H54 (cell line): ENCODE results near the gene FAM241B.
A peak's percentile ranks its signal among the peaks of the same experiment; 100 is the strongest.

Experiments
- DNase-seq: peaks from one replicate; pipeline ENCODE4 v3.0.0; 2011; ENCODE audit warnings: low spot score, mixed read lengths; ENCODE audit not compliant: insufficient read length
- FAIRE-seq: peaks from 3 replicates; lab custom pipeline; 2011; peaks lifted over from hg19 to GRCh38; lab: Jason Lieb, UNC
- POLR2A ChIP-seq: IDR thresholded peaks from 2 replicates; pipeline ENCODE4 v1.6.1; 2011; ENCODE audit warnings: low read depth, mild to moderate bottlenecking, low read length

The FAM241B gene

DNA sequence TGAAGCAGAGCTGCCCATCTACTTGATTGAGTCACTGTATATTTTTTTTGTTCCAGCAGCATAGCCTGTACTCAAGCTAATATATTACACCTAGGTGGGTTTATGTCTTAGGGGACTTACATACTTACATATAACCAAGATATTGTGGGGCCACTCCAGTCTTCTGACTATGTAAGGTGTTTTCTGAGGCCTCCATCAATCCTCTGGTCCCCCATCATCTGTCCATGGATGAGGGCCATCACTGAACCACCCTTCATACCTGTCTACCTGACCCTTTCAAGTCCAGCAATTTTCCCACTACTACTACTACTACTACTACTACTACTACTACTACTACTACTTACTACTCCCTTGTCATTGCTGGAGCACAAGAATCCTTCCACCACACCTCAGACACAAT lies 3.2 kb upstream of the FAM241B start:
- TF ChIP-seq POLR2A = no peak
- no peak for FAIRE-seq
- DNase-seq = no peak

DNA sequence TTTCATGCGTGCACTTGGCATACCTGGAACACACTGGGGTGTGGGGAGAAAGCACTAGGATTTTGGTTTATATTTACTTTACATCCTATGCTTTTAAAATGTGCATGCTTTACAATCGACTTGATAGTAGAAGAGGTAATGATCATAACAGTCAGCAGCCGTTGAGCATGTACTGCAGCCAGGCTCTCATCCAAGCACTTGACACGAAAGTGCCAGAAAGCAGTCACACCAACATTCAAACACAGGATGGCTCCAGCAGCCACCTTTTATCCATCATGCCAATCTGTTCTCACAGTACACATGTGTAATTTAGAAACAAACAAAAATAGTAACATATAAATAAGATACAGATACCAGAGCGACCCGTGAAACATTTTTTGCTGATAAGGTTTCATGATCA lies 1.2 kb upstream of the FAM241B start:
- no peak for FAIRE-seq
- DNase-seq = no peak

DNA sequence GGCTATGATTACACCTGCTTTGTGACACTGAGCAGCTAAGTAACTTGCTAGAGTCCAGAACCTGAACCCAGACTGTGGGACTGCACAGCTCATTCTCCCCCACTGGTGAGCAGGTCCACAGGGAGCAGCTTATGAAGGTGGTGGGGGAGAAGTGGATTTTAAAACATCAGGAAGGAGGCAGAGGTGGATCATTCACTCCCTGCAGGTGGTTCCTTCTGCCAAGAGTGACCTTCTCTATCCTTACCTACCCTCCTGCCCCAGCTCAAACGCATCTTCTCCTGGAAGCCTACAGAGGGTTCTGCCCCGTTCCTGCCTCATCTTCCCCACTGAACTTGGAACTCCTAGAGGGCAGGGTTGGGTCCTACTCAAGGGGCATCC lies 539 bp upstream of the FAM241B start:
- FAIRE-seq (no peak), DNase-seq (no peak)
- no peak for TF ChIP-seq POLR2A

More for the DNA sequence above, 1.2 kb upstream of the FAM241B start:
- TF ChIP-seq POLR2A = no peak

DNA sequence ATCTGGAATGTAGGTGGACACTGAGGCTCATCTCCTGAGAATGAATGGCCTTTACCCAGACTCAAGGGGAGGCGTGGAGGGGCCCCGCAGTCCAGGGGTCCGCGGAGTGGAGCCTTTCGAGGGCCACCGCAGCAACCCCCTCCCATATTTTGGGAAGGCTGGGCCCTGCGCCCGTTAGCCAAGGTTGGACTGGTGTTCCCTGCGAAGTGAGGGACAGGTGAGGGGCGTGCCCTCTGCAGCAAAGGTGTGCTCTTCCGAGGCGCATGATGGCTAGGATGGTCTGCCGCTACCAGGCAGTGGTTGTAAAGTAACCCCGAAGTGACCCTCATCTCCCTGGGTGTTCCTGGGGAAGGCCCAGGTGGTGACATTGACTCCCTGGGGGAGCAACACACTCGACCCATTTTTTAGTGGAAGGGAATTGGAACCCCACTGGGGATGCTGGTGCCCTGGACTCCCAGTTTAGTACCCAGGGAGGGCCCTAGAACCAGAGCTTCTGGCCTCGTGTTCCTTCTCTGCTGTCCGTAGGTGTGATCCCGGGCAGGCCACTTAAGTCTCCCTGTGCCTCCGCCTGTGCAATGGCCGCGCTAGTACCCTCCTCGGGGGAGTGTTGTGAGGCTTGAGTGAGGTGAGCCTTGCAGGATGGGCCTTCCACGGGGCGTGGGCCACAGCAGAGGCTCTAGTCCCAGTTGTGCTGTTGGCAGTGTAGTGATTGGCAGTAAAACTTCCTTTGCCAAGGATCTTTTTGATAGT lies 779 bp downstream of the FAM241B start:
- FAIRE-seq = no peak
- no peak for DNase-seq
- TF ChIP-seq POLR2A = no peak

DNA sequence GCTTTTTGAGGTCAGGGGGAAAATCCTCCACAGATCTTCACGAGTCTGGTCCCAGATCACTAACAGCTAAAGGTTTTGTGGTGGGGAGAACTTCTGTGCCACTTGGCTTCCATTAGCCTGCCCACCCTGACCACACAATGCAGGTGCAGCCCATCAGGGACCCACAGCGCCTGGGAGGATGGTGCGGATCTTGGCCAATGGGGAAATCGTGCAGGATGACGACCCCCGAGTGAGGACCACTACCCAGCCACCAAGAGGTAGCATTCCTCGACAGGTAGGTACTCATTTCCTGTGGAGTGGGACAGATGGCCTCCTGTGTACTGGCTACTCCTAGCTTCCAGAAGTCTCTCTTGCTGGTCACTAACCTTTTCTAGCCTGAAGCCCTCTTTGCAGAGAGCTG lies 1.5 kb downstream of the FAM241B start:
- TF ChIP-seq POLR2A = no peak
- FAIRE-seq (no peak), DNase-seq (no peak)

DNA sequence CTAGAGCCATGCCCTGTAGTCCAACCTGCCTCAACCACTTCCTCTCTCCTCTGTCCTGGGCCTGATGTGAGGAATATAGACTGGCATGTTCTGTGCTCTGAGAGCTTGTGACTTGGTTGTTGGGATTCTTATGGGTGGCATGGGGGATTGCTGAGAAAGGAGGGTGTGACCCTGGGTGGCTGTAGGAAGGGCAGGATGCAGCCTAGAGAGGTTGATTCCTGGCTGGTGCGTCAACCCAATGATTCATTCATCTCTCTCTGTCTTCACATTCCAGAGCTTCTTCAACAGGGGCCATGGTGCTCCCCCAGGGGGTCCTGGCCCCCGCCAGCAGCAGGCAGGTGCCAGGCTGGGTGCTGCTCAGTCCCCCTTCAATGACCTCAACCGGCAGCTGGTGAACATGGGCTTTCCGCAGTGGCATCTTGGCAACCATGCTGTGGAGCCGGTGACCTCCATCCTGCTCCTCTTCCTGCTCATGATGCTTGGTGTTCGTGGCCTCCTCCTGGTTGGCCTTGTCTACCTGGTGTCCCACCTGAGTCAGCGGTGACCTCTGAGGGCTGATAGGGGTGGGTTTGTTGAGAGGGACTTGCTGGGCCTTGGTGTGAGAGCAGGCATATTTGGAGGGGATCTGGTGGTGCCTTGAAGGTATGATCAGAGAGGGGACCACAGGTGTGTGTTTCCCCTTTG lies 2.6 kb downstream of the FAM241B start:
- TF ChIP-seq POLR2A = no peak
- DNase-seq (no peak), FAIRE-seq (no peak)

DNA sequence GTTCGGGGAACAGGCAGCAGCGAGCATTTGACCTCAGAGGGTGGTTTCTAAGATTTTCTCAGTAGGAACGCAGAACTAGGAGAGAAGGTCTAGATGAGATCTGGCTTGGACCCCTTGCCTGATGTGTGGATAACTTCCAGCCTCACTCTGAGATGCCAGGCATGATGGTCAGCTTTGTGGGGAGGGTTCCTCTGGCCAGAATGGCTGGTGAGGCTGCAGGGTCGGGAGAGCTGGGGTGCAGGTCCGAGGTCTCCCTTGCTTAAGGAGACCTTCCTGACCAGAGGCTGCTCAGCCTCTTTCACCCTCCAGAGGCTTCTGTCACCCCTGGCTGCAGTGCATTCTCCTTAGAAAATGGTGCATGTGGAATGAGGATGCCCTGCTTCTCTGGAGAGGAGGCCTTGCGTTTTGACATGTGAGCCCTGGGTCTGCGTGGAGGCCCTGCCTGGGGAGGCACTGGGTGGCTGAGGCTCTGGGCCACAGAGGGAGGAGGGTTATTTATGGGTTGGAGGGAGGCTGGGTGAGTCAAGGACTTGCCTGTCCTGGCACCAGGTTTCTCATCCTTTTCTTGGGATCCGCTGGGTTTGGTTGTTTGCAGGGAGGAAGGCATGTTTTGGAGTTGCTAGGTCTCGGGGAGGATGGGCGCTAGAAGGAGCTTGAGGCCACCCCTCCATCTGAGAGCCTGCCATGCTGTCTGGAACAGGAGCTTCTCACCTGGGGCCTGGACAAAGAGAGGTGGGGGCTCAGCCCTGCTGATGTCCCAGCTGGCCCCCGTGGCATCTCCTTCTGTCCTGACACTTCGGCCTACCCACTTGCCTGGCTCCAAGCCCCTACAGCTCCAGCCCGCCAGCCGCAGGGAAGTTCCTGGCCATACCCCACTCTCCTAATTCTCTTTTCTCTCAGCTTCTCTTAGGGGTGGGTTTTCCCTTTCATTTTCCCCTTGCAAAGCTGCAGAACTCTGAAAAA lies 3.9 kb downstream of the FAM241B start:
- FAIRE-seq = no peak
- no peak for DNase-seq
- no peak for TF ChIP-seq POLR2A

DNA sequence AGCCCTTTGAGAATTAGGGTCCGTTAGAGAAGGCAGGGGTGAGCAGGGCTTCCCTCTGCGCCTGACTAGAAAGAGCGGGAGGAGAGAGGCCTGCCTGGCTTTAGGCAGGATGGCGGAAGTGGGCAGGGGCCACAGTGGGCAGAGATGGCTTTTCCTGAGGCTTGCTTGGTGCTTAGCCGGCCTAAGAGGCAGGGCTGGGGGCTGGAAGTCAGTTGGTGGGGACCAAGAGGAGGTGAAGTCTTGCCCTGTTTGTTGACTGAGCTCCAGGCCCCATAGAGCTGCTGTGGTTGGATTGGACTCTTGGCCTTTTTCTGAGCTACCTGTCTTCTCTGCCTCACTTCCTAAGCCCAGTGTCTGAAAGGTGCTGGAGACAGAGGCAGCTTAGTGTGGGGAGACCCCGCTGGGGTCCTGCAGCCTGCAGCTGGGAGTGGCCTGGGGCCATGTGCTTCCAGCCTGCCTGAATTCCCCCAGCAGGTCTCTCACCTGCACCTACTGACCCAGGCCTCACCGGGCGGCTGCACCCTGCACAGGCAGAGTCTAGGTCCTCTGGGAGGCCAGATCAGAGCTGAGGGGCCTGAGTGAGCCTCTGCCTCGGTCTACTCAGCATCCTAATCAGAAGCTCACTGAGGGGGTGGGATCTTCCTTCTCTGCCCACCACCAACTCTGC lies 4.8 kb downstream of the FAM241B start:
- FAIRE-seq (no peak), DNase-seq (no peak)
- no peak for TF ChIP-seq POLR2A

DNA sequence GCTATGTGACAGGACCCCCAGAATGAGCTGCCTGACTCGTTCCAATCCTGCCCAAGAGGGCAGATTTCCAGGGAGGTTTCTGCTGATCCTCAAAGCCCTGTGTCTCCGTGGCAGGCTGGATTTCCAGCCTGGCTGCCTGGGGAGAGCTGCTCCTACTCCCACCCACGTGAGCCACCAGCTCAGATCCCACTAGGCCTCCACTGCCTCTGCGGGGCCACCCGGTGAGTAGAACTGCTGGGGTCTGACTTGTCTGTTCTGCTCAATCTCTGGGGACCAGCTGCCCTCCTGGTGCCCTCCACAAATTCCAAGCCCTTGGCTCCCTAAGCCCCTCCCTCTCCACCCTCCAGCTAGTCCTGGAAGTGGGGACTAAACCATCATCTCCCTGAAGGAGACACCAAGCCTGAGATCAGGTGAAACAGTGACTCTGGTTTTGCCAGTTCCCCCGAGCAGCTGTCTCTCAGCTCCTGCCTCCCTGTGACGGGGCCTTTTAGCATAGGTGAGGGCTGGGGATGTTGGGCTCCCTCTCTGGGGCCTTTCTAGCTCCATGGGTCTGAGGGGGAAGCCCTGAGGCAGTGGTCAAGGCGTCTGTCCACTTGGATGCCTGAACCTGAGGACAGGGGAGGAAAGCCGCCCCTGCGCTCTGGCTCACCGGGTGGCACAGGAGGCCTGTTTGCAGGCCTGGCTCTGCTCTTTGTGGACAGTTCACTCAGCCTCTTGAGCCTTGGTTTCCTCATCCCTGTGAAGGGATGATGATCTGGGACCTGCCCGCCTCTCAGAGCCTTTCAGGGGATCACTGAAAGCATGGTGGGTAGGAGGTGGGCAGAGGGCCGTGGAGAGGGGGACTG lies 5.6 kb downstream of the FAM241B start:
- no peak for TF ChIP-seq POLR2A
- no peak for FAIRE-seq
- DNase-seq = no peak

DNA sequence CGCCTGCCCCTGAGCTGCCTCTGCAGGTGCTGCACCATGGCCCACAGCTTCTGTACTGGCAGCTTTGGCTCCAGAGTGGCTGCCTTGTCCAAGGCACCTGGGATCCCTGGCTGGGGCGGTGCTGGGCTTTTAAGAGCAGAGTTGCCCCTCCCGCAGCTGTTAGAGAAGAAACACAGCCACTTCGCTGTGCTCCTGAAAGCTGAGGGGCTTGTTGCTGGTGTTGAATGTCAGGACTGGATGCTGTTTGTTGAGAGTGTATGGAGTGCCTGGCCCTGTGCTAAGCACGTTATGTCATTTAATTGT lies 6.2 kb downstream of the FAM241B start:
- FAIRE-seq (no peak), DNase-seq (no peak)
- TF ChIP-seq POLR2A = no peak

DNA sequence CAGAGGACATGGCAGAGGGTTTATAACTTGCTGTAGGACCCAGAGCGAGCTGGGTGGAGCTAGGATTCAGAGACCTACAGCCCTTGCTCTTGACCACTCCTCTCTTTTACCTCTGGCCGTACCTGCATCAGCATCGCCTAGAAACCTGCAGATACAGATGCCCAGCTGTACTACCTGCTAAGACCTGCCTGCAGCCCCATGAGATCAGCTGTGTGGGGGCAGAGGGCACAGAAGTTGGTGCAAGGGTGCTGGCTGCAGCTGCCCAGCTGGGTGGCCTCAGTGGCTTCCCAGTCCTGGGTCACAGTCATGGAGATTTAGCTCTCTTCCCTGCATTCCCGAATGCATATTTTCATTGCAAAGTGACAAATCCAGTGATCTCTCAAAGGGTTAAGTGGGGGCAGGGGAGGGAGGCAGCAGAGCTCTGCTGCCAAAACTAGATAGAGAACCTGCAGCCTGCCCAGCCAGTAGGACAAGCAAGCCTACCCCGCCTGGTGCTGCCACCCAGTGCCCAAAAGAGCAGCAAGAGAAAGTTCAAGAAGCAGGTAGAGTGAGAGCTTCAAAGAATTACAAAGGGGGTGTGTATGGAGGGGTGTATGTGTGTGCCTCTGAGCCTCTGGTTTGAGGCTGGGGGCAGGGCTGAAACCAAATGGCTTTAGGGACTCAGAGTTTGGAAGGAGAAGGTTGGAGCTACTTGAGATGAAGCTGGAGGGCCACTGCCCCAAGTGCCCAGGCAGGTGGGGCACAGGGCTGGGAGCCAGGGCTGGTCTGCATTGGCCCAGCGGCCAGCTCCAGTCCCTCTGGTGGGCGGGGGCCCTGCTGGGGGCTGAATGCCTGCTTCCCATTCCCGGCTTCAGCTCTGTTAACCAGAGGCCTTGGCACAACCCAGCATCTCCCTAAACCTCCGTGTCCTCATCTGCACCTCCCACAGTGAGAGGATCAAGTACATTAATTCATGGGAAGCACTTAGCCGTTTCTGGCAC lies 6.9 kb downstream of the FAM241B start:
- FAIRE-seq (no peak), DNase-seq (peak; percentile 58)
- TF ChIP-seq POLR2A = no peak

DNA sequence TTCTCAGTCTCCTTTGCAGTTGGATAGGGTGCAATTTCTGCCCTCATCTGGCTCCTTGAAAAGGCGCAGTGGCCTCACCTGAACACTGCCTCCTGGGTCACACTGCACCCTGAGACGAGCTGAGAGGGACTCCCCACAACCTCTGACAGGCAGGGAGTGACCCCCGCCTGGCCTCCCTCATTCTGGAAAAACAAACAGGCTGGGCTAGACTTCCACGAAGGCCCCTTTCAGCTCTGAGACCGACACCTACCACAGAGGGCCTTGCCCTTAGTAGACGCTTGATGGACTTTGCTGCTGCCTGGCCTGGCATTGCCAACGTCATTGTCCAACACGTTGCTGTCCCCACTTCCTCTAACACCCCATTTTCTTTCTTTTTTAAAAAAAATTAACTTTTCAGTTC lies 8.6 kb downstream of the FAM241B start:
- FAIRE-seq (no peak), DNase-seq (no peak)
- no peak for TF ChIP-seq POLR2A
